PFSK-1 (cell line): ENCODE measurements around the gene SPACDR.

Experiments
- FOXP2 ChIP-seq: optimal IDR thresholded peaks from 2 replicates; pipeline ENCODE3; 2011; ENCODE audit warnings: borderline replicate concordance, control low read depth, inconsistent platforms; ENCODE audit not compliant: insufficient read depth; ENCODE audit errors: extremely low read length, extremely low read depth
- POLR2AphosphoS5 ChIP-seq: IDR thresholded peaks from 2 replicates; pipeline ENCODE4 v1.6.1; 2012; ENCODE audit warnings: low read depth, mild to moderate bottlenecking, control low read depth, low read length, moderate library complexity
- SIN3A ChIP-seq: IDR thresholded peaks from 2 replicates; pipeline ENCODE4 v1.6.1; 2012; ENCODE audit warnings: mild to moderate bottlenecking, low read length, moderate library complexity, borderline replicate concordance; ENCODE audit not compliant: insufficient read depth
- TAF1 ChIP-seq: IDR thresholded peaks from 2 replicates; pipeline ENCODE4 v1.6.1; 2012; ENCODE audit warnings: low read length, control low read depth, borderline replicate concordance; ENCODE audit not compliant: insufficient read depth
- TF ChIP-seq, protein P1 (sequence below), 2 experiments: IDR thresholded peaks; 2 replicates each; pipeline versions ENCODE4 v1.6.1 to v1.8.0; 2011 to 2012; ENCODE audit warnings: low read depth in 2 of 2, low read length in 2 of 2, control low read depth in 1 of 2, inconsistent platforms in 1 of 2, mild to moderate bottlenecking in 1 of 2, moderate library complexity in 1 of 2; ENCODE audit not compliant: insufficient read depth in 1 of 2

SPACDR gene

GRCh38 chr7:100427762-100428198, 36.3 kb downstream of the SPACDR start:
- TF ChIP-seq SIN3A (no peak), FOXP2 (no peak), POLR2AphosphoS5 (no peak), TAF1 (no peak)
- TF ChIP-seq, protein P1, sequence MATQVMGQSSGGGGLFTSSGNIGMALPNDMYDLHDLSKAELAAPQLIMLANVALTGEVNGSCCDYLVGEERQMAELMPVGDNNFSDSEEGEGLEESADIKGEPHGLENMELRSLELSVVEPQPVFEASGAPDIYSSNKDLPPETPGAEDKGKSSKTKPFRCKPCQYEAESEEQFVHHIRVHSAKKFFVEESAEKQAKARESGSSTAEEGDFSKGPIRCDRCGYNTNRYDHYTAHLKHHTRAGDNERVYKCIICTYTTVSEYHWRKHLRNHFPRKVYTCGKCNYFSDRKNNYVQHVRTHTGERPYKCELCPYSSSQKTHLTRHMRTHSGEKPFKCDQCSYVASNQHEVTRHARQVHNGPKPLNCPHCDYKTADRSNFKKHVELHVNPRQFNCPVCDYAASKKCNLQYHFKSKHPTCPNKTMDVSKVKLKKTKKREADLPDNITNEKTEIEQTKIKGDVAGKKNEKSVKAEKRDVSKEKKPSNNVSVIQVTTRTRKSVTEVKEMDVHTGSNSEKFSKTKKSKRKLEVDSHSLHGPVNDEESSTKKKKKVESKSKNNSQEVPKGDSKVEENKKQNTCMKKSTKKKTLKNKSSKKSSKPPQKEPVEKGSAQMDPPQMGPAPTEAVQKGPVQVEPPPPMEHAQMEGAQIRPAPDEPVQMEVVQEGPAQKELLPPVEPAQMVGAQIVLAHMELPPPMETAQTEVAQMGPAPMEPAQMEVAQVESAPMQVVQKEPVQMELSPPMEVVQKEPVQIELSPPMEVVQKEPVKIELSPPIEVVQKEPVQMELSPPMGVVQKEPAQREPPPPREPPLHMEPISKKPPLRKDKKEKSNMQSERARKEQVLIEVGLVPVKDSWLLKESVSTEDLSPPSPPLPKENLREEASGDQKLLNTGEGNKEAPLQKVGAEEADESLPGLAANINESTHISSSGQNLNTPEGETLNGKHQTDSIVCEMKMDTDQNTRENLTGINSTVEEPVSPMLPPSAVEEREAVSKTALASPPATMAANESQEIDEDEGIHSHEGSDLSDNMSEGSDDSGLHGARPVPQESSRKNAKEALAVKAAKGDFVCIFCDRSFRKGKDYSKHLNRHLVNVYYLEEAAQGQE (IDR thresholded peaks at IDR 0.05; ENCODE audit: insufficient read depth in 1 of 2, low read depth in 2 of 2, low read length in 2 of 2): no peak

DNA sequence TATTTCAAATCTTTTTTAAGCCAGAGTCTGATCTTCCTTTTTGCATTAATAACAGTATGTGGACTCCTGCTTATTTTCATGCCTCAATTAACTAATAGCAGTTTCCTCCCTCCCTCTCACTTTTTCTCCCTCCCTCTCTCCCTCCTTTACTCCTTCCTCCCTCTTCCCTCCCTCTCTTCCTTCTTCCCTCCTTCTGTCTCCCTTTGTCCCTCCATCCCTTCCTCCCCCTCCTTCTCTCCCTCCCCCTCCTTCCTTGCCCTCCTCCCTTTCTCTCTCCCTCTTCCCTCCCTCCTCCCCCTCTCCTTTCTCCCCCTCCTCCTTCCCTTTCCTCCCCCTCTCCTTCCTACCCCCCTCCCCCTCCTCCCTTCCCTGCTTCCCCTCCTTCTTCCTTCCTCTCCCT, 37.5 kb downstream of the SPACDR start:
- no peak for TF ChIP-seq SIN3A
- TF ChIP-seq, protein P1 (IDR thresholded peaks at IDR 0.05; ENCODE audit: insufficient read depth in 1 of 2, low read depth in 2 of 2, low read length in 2 of 2): no peak
- no peak for TF ChIP-seq TAF1
- TF ChIP-seq POLR2AphosphoS5: no peak
- TF ChIP-seq FOXP2: no peak

DNA sequence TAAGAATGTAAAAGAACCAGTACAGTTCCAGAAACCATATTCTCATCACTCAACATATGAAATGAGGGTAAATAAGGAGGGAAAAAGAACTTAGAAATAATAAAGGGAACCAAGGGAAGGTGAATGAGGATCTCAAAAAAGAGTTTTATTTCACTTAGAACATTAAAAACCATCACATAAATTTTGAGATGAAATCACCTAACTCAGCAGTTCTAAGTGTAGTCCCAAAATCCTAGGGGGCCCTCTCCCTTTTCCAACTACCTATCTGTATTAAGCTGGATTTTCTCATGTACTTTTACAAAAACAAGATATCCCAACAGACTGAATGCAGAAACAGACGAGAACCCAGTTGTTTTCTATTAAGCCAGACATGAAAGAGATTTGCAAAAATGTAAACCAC, 38.7 kb downstream of the SPACDR start:
- TF ChIP-seq SIN3A: no peak
- no peak for TF ChIP-seq POLR2AphosphoS5
- TF ChIP-seq, protein P1 (IDR thresholded peaks at IDR 0.05; ENCODE audit: insufficient read depth in 1 of 2, low read depth in 2 of 2, low read length in 2 of 2): no peak
- TF ChIP-seq TAF1: no peak
- TF ChIP-seq FOXP2: no peak

- TF ChIP-seq SIN3A (no peak), TAF1 (no peak), POLR2AphosphoS5 (no peak)
- TF ChIP-seq, protein P1 (IDR thresholded peaks at IDR 0.05; ENCODE audit: insufficient read depth in 1 of 2, low read depth in 2 of 2, low read length in 2 of 2): no peak
Measured at GRCh38 chr7:100423315-100423714, 40.7 kb downstream of the SPACDR start.

DNA sequence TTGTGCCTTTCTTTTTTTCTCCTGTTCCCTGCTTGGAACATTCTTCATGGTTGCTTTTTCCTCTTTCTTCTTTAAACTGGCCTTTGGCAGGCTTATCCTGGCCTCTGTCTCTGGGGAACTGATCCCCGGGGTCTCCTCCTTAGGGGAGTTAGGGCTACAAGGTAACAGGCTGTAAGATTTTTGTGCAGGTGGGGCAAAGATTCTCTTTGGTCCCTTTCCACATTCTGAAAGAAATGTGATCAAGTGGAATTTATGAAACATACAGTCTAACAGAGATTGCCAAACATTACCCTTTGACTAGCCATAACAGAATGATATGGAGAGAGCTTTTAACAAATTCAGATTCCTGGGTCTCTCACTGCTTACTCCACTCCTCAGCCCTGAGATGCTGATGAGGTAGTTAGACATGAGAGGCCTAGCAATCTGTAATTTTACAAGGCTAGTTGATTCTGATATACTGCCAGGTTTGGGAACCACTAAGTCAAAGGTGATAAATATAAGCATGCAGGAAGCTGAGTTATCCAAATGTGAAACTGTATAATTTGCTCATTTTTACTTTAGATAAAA, 44.3 kb downstream of the SPACDR start:
- TF ChIP-seq SIN3A (no peak), TAF1 (no peak), POLR2AphosphoS5 (no peak), FOXP2 (no peak)
- TF ChIP-seq, protein P1 (IDR thresholded peaks at IDR 0.05; ENCODE audit: insufficient read depth in 1 of 2, low read depth in 2 of 2, low read length in 2 of 2): no peak
